Measurements from ENCODE around the gene VPS37B. TPM values are rescaled to one million over a fixed set of nuclear protein-coding genes. Genes with fewer than 3 reads are reported as not detected.
A peak's percentile ranks its signal among the peaks of the same experiment; 100 is the strongest.

VPS37B gene
- total RNA-seq, 1 donor from 2014 or later, result 36.3 TPM

GRCh38 chr12:122887819-122888212 is 8.1 kb downstream of the VPS37B start:
- Histone ChIP-seq H3K36me3 (no peaks in the 10 kb centered on the region), H3K9me3 (no peaks in the 10 kb centered on the region), H3K4me3 (peak overlapping the region; percentile 25), H3K27me3 (no peaks in the 10 kb centered on the region), H3K4me1 (peaks cover 73% of the 10 kb centered on the region), H3K27ac (peak overlapping the region; percentile 90)
- DNase-seq (no peak), ATAC-seq (no peak)
- intact Hi-C loops (cut with DNase I), result no loop called here
- TF ChIP-seq CTCF (IDR thresholded peaks at IDR 0.05), result no peak

GRCh38 chr12:122886851-122887818 is 8.8 kb downstream of the VPS37B start:
- intact Hi-C loops (cut with DNase I), result no loop called here
- peak overlapping the region; percentile 90 for H3K27ac ChIP-seq
- H3K9me3 ChIP-seq, result no peaks in the 10 kb centered on the region
- no peak for DNase-seq
- peaks cover 68% of the 10 kb centered on the region for H3K4me1 ChIP-seq
- H3K27me3 ChIP-seq, result no peaks in the 10 kb centered on the region
- H3K4me3 ChIP-seq, result no peak overlapping the region
- ATAC-seq, result peak; percentile 2
- no peak for TF ChIP-seq CTCF (IDR thresholded peaks at IDR 0.05)
- no peaks in the 10 kb centered on the region for H3K36me3 ChIP-seq

- Histone ChIP-seq H3K4me1 (peaks cover 66% of the 10 kb centered on the region), H3K4me3 (no peak overlapping the region), H3K27ac (no peak overlapping the region), H3K27me3 (no peaks in the 10 kb centered on the region), H3K36me3 (no peaks in the 10 kb centered on the region), H3K9me3 (no peaks in the 10 kb centered on the region)
- no peak for DNase-seq
- no peak for TF ChIP-seq CTCF (IDR thresholded peaks at IDR 0.05)
- intact Hi-C loops (cut with DNase I), result no loop called here
- no peak for ATAC-seq
Measured at GRCh38 chr12:122886161-122886560, 9.8 kb downstream of the VPS37B start.

- ATAC-seq (no peak), DNase-seq (no peak)
- intact Hi-C loops (cut with DNase I), result no loop called here
- H3K4me1 ChIP-seq, result peaks cover 62% of the 10 kb centered on the region
- no peaks in the 10 kb centered on the region for H3K36me3 ChIP-seq
- TF ChIP-seq CTCF (IDR thresholded peaks at IDR 0.05), result no peak
- H3K4me3 ChIP-seq, result no peak overlapping the region
- H3K27ac ChIP-seq, result no peak overlapping the region
- H3K27me3 ChIP-seq, result no peaks in the 10 kb centered on the region
- H3K9me3 ChIP-seq, result no peaks in the 10 kb centered on the region
Measured at GRCh38 chr12:122884860-122885259, 11.1 kb downstream of the VPS37B start.

- Histone ChIP-seq H3K27me3 (no peaks in the 10 kb centered on the region), H3K4me1 (peaks cover 62% of the 10 kb centered on the region), H3K4me3 (no peak overlapping the region), H3K27ac (no peak overlapping the region), H3K9me3 (no peaks in the 10 kb centered on the region), H3K36me3 (no peaks in the 10 kb centered on the region)
- DNase-seq (no peak), ATAC-seq (no peak)
- no peak for TF ChIP-seq CTCF (IDR thresholded peaks at IDR 0.05)
- intact Hi-C loops (cut with DNase I), result no loop called here
Measured at GRCh38 chr12:122884091-122884826, 11.7 kb downstream of the VPS37B start.
